BE2C (cell line): ENCODE results near the gene RNF181.

Source experiments
- DNase-seq: peaks from one replicate; pipeline ENCODE4 v3.0.0-alpha.2; 2020
- H3K27me3 ChIP-seq: fragments of 250-450 bp; sonication (Bioruptor Pico); 2 replicates; pipeline ENCODE4 v1.5.1; 2020; ENCODE audit warnings: mild to moderate bottlenecking
- H3K36me3 ChIP-seq: fragments of 250-450 bp; sonication (Bioruptor Pico); 2 replicates; pipeline ENCODE4 v1.5.1; 2020; ENCODE audit warnings: mild to moderate bottlenecking
- H3K4me1 ChIP-seq: fragments of 250-450 bp; sonication (Bioruptor Pico); 2 replicates; pipeline ENCODE4 v1.5.1; 2020
- H3K4me3 ChIP-seq: 2 replicates; pipeline ENCODE4 v1.5.1; 2011; ENCODE audit warnings: low read depth, low read length
- H3K9me3 ChIP-seq: fragments of 250-450 bp; sonication (Bioruptor Pico); 2 replicates; pipeline ENCODE4 v1.5.1; 2020
- CTCF ChIP-seq: IDR thresholded peaks from 2 replicates; pipeline ENCODE4 v1.5.1; 2012; ENCODE audit warnings: mild to moderate bottlenecking, low read depth, low read length

RNF181 gene

GRCh38 chr2:85628658-85629057 is 33.1 kb downstream of the RNF181 start:
- TF ChIP-seq CTCF, result no peak
- DNase-seq, result no peak
- Histone ChIP-seq H3K4me3 (no peak overlapping the region), H3K4me1 (no peaks in the 10 kb centered on the region), H3K9me3 (no peaks in the 10 kb centered on the region), H3K27me3 (no peaks in the 10 kb centered on the region), H3K36me3 (peaks cover 32% of the 10 kb centered on the region)

- Histone ChIP-seq H3K27me3 (no peaks in the 10 kb centered on the region), H3K4me1 (no peaks in the 10 kb centered on the region), H3K4me3 (no peak overlapping the region), H3K36me3 (peaks cover 20% of the 10 kb centered on the region), H3K9me3 (no peaks in the 10 kb centered on the region)
- DNase-seq, result no peak
- no peak for TF ChIP-seq CTCF
Observed at GRCh38 chr2:85631316-85631715, 35.8 kb downstream of the RNF181 start.

GRCh38 chr2:85635011-85635410 is 39.5 kb downstream of the RNF181 start:
- TF ChIP-seq CTCF, result no peak
- H3K9me3 ChIP-seq, result no peaks in the 10 kb centered on the region
- no peaks in the 10 kb centered on the region for H3K4me1 ChIP-seq
- no peak for DNase-seq
- no peaks in the 10 kb centered on the region for H3K27me3 ChIP-seq
- H3K4me3 ChIP-seq, result no peak overlapping the region
- peaks cover 43% of the 10 kb centered on the region for H3K36me3 ChIP-seq

- H3K4me1 ChIP-seq, result no peaks in the 10 kb centered on the region
- no peaks in the 10 kb centered on the region for H3K9me3 ChIP-seq
- peaks cover 44% of the 10 kb centered on the region for H3K36me3 ChIP-seq
- no peak for TF ChIP-seq CTCF
- H3K27me3 ChIP-seq, result no peaks in the 10 kb centered on the region
- DNase-seq, result no peak
- no peak overlapping the region for H3K4me3 ChIP-seq
Observed at GRCh38 chr2:85635636-85636035, 40.1 kb downstream of the RNF181 start.

- Histone ChIP-seq H3K27me3 (no peaks in the 10 kb centered on the region), H3K9me3 (no peaks in the 10 kb centered on the region), H3K36me3 (peaks cover 57% of the 10 kb centered on the region), H3K4me3 (no peak overlapping the region), H3K4me1 (no peaks in the 10 kb centered on the region)
- no peak for DNase-seq
- TF ChIP-seq CTCF, result no peak
Observed at GRCh38 chr2:85642725-85643124, 47.2 kb downstream of the RNF181 start.

- Histone ChIP-seq H3K4me1 (no peaks in the 10 kb centered on the region), H3K4me3 (no peak overlapping the region), H3K27me3 (no peaks in the 10 kb centered on the region), H3K9me3 (no peaks in the 10 kb centered on the region), H3K36me3 (peaks cover 56% of the 10 kb centered on the region)
- no peak for DNase-seq
- no peak for TF ChIP-seq CTCF
Observed at GRCh38 chr2:85644909-85645308, 49.4 kb downstream of the RNF181 start.
